Activated CD4-positive, alpha-beta T cell treated with anti-CD3 and anti-CD28 coated beads for 4 hours (primary cell): ENCODE data around the gene ANAPC5.
"Not testable (repeated sequence)": the region's sequence is repeated elsewhere in the genome, so short reads cannot be mapped to it uniquely, and the experiment has no call there.

ENCODE experiments used
- DNase-seq, 2 donors: peaks; one replicate each; pipeline ENCODE4 v3.0.0-alpha.2; 2020

ANAPC5 gene

GRCh38 chr12:121351820-121352681 lies at the start of gene ANAPC5:
TSS of gene ANAPC5 (minus strand) at chr12:121352411. CDS start at chr12:121352340, 71 bp downstream.
- peak; percentile 88 to 90 for DNase-seq

- peak; percentile 68 to 69 for DNase-seq
Measured at GRCh38 chr12:121400332-121401139, 48.3 kb upstream of the ANAPC5 start.

GRCh38 chr12:121399391-121400331 lies 47.5 kb upstream of the ANAPC5 start, which contains the start of gene RNF34:
TSS of gene RNF34 (plus strand) at chr12:121400118. CDS start at chr12:121400213, 95 bp downstream.
- DNase-seq: peak; percentile 98

- DNase-seq: no peak
Measured at GRCh38 chr12:121398355-121398754, 46.1 kb upstream of the ANAPC5 start.

- DNase-seq: no peak
Measured at GRCh38 chr12:121397521-121397920, 45.3 kb upstream of the ANAPC5 start.

- no peak for DNase-seq
Measured at GRCh38 chr12:121392325-121392716, 40.1 kb upstream of the ANAPC5 start.

GRCh38 chr12:121391619-121392324 lies 39.6 kb upstream of the ANAPC5 start:
- DNase-seq: no peak

GRCh38 chr12:121390856-121391255 lies 38.6 kb upstream of the ANAPC5 start:
- no peak for DNase-seq

- DNase-seq: no peak
Measured at GRCh38 chr12:121388421-121388981, 36.3 kb upstream of the ANAPC5 start.

- DNase-seq: not testable (repeated sequence)
Measured at GRCh38 chr12:121384891-121385290, 32.7 kb upstream of the ANAPC5 start.

GRCh38 chr12:121383601-121384021 lies 31.4 kb upstream of the ANAPC5 start:
- no peak for DNase-seq

- no peak for DNase-seq
Measured at GRCh38 chr12:121379945-121380344, 27.7 kb upstream of the ANAPC5 start.

GRCh38 chr12:121378736-121379135 lies 26.5 kb upstream of the ANAPC5 start:
- no peak for DNase-seq

GRCh38 chr12:121376754-121377697 lies 24.8 kb upstream of the ANAPC5 start:
- no peak for DNase-seq

GRCh38 chr12:121374945-121375584 lies 22.9 kb upstream of the ANAPC5 start:
- not testable (repeated sequence) for DNase-seq

GRCh38 chr12:121374336-121374735 lies 22.1 kb upstream of the ANAPC5 start:
- not testable (repeated sequence) for DNase-seq

GRCh38 chr12:121373755-121374154 lies 21.5 kb upstream of the ANAPC5 start:
- no peak for DNase-seq

- DNase-seq: no peak
Measured at GRCh38 chr12:121371404-121371803, 19.2 kb upstream of the ANAPC5 start.

- DNase-seq: no peak
Measured at GRCh38 chr12:121366063-121366459, 13.8 kb upstream of the ANAPC5 start.
